Breast epithelium (tissue), 3 donors: ENCODE results near the gene SECTM1.

ENCODE experiments used
- CTCF ChIP-seq, 3 donors: fragments of 450-650 bp; IDR thresholded peaks; one replicate each; pipeline ENCODE4 v1.5.1; 2016 to 2017; ENCODE audit warnings: antibody characterized with exemption in 3 of 3, mild to moderate bottlenecking in 3 of 3, moderate library complexity in 3 of 3
- POLR2A ChIP-seq: fragments of 450-650 bp; IDR thresholded peaks from one replicate; pipeline ENCODE4 v1.6.1; 2016; ENCODE audit warnings: antibody characterized with exemption, mild to moderate bottlenecking, moderate library complexity
- POLR2AphosphoS5 ChIP-seq, 3 donors: sonication (generic); formaldehyde crosslinking; IDR thresholded peaks; one replicate each; pipeline ENCODE4 v1.6.1; 2017; ENCODE audit warnings: antibody characterized with exemption in 3 of 3

GRCh38 chr17:82339634-82340580, 6.3 kb upstream of the SECTM1 start:
- TF ChIP-seq POLR2A (no peak), CTCF (IDR thresholded peaks at IDR 0.05) (no peak), POLR2AphosphoS5 (IDR thresholded peaks at IDR 0.05) (no peak)
